Measurements from ENCODE around the gene SLC25A13.

DNA sequence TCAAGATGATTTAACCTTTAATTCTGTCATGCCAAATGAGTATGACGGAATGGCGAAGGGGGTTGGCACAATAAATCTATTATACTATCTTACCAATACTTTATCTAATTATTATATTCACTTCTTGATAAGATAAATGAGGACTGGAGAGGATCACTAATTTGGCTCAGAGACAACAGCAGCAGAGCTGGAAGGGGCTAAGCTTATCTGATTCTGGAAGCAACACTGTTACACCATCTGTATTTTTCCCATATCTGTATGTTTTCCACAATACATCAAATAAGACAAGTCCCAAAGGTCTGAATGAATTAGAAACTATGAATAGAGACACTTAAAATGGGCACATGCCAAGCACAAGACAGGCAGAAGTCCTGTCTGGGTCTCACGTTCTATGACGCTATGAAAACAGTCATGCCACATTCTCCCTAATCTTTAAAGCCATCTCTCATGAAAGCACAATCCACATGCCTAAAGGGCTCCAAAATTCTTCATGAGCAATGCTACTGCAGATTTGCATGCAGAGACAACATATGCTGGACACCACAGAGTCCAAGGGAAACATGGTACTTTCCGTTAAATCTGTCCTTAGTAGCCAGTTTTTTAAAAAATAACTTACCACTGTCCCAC lies 88.3 kb downstream of the SLC25A13 start:
- TF ChIP-seq, protein P1, sequence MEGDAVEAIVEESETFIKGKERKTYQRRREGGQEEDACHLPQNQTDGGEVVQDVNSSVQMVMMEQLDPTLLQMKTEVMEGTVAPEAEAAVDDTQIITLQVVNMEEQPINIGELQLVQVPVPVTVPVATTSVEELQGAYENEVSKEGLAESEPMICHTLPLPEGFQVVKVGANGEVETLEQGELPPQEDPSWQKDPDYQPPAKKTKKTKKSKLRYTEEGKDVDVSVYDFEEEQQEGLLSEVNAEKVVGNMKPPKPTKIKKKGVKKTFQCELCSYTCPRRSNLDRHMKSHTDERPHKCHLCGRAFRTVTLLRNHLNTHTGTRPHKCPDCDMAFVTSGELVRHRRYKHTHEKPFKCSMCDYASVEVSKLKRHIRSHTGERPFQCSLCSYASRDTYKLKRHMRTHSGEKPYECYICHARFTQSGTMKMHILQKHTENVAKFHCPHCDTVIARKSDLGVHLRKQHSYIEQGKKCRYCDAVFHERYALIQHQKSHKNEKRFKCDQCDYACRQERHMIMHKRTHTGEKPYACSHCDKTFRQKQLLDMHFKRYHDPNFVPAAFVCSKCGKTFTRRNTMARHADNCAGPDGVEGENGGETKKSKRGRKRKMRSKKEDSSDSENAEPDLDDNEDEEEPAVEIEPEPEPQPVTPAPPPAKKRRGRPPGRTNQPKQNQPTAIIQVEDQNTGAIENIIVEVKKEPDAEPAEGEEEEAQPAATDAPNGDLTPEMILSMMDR (conservative IDR thresholded peaks at IDR 0.05; ENCODE audit: low read depth, low read length) = no peak
- no peak for TF ChIP-seq EZH2phosphoT487 (IDR thresholded peaks at IDR 0.05; ENCODE audit: borderline replicate concordance, low read length)
- no peak for TF ChIP-seq EZH2 (IDR thresholded peaks at IDR 0.05; ENCODE audit: low read length, unreplicated experiment)
